SK-N-MC (cell line): ENCODE results near the gene BIK.

Experiments used
- EZH2 ChIP-seq: fragments of 200-600 bp; sonication (generic); IDR thresholded peaks from one replicate; pipeline ENCODE4 v1.6.1; 2017; ENCODE audit warnings: antibody characterized with exemption
- FOXP2 ChIP-seq: optimal IDR thresholded peaks from 2 replicates; pipeline ENCODE3; 2011; ENCODE audit warnings: mild to moderate bottlenecking, moderate library complexity; ENCODE audit not compliant: insufficient read depth; ENCODE audit errors: extremely low read length, control extremely low read depth
- POLR2AphosphoS5 ChIP-seq: IDR thresholded peaks from 2 replicates; pipeline ENCODE4 v1.6.1; 2012; ENCODE audit warnings: mild to moderate bottlenecking, low read depth, low read length, borderline replicate concordance

DNA sequence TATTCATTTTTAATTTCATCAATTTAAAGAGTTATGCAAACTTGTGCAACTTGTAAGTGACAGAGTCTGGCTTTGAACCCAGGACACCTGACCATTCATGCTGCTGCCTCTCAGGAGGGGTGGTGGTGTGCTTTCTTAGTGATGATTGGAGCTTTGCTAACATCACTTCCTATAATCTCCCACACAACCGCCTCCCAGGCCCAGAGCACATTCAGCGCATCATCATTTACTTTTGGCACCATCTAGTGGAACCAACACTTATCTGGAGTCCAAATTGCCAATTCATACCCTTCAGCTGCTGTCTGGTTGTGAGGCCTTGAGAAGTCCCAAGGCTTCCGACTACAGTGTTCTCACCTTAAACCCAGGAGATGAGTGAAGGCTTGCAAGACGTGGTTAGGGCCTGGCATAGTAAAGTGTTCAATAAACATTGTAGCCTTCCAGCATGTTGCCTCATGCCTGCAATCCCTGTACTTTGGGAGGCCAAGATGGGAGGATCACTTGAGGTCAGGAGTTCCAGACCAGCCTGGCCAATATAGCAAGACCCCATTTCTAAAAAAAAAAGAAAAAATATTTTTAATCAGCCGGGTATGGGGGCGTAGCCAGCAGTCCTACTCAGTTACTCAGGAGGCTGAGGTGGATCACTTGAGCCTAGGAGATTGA, 20.3 kb upstream of the BIK start:
- TF ChIP-seq EZH2 (no peak), POLR2AphosphoS5 (no peak), FOXP2 (no peak)
